Measurements from ENCODE around the gene LRRC31.

GRCh38 chr3:169897284-169897683 lies 27.5 kb upstream of the LRRC31 start:
- TF ChIP-seq CTCF (IDR thresholded peaks at IDR 0.05) (no peak), POLR2A (IDR thresholded peaks at IDR 0.05) (no peak), POLR2AphosphoS5 (IDR thresholded peaks at IDR 0.05) (no peak)
